Neural cell (in vitro differentiated cells): ENCODE results near the gene MICALL1. TPM values are rescaled to one million over a fixed set of nuclear protein-coding genes. Genes with fewer than 3 reads are reported as not detected.

ENCODE experiments used
- H2AFZ ChIP-seq: fragments of 200-600, 300-800 bp; sonication (generic), shearing (Covaris generic); 2 replicates; pipeline ENCODE4 v1.6.0; 2014; ENCODE audit warnings: low read depth, mild to moderate bottlenecking, antibody characterized with exemption, low read length, moderate library complexity
- H3F3A ChIP-seq: fragments of 200-600 bp; shearing (Covaris generic); 2 replicates; pipeline ENCODE4 v1.6.1; 2016; ENCODE audit warnings: mild to moderate bottlenecking, moderate library complexity, mixed read lengths, antibody characterized with exemption, low read length; ENCODE audit not compliant: insufficient read depth, poor library complexity, severe bottlenecking
- H3K27ac ChIP-seq: fragments of 200-600, 300-800 bp; sonication (generic), shearing (Covaris generic); 2 replicates; pipeline ENCODE4 v1.5.1; 2014; ENCODE audit warnings: mild to moderate bottlenecking, low read length, moderate library complexity
- H3K27me3 ChIP-seq: fragments of 300-800, 200-600 bp; sonication (generic), shearing (Covaris generic); 2 replicates; pipeline ENCODE4 v1.6.0; 2014; ENCODE audit warnings: mild to moderate bottlenecking, low read depth, low read length, moderate library complexity; ENCODE audit not compliant: insufficient read depth
- H3K36me3 ChIP-seq: fragments of 300-800, 200-600 bp; sonication (generic), shearing (Covaris generic); 2 replicates; pipeline ENCODE4 v1.5.1; 2014; ENCODE audit warnings: mild to moderate bottlenecking, antibody characterized with exemption, low read length, moderate library complexity; ENCODE audit not compliant: insufficient read depth
- H3K4me2 ChIP-seq: fragments of 300-800, 200-600 bp; sonication (generic), shearing (Covaris generic); 2 replicates; pipeline ENCODE4 v1.6.0; 2014; ENCODE audit warnings: mild to moderate bottlenecking, low read length
- H3K4me3 ChIP-seq: fragments of 300-800, 200-600 bp; sonication (generic), shearing (Covaris generic); 2 replicates; pipeline ENCODE4 v1.5.1; 2014; ENCODE audit warnings: mild to moderate bottlenecking, low read length, moderate library complexity
- H3K79me2 ChIP-seq: fragments of 200-600 bp; shearing (Covaris generic); replicated peaks from 2 replicates; pipeline ENCODE4 v1.6.0; 2014; ENCODE audit warnings: mild to moderate bottlenecking, low read length, moderate library complexity; ENCODE audit not compliant: insufficient read depth
- H3K9ac ChIP-seq: fragments of 300-800, 200-600 bp; sonication (generic), shearing (Covaris generic); 2 replicates; pipeline ENCODE4 v1.6.1; 2016; ENCODE audit warnings: mild to moderate bottlenecking, low read length, mixed read lengths
- H3K9me2 ChIP-seq: fragments of 200-600 bp; shearing (Covaris generic); 2 replicates; pipeline ENCODE4 v1.6.1; 2016; ENCODE audit warnings: mild to moderate bottlenecking, low read length, mixed read lengths; ENCODE audit not compliant: insufficient read depth
- H3K9me3 ChIP-seq: fragments of 200-600, 300-800 bp; sonication (generic), shearing (Covaris generic); 2 replicates; pipeline ENCODE4 v1.6.1; 2016; ENCODE audit warnings: mild to moderate bottlenecking, mixed run types, low read length, moderate library complexity, mixed read lengths
- H4K20me1 ChIP-seq: fragments of 200-600 bp; shearing (Covaris generic); 2 replicates; pipeline ENCODE4 v1.6.1; 2016; ENCODE audit warnings: mild to moderate bottlenecking, mixed run types; ENCODE audit not compliant: insufficient read depth
- CTCF ChIP-seq: fragments of 450-650 bp; IDR thresholded peaks from 2 replicates; pipeline ENCODE4 v1.5.1; 2014; ENCODE audit warnings: antibody characterized with exemption, mild to moderate bottlenecking, moderate library complexity; ENCODE audit not compliant: poor library complexity, severe bottlenecking
- EP300 ChIP-seq: fragments of 450-650 bp; conservative IDR thresholded peaks from 2 replicates; pipeline ENCODE4 v1.6.1; 2014; ENCODE audit warnings: antibody characterized with exemption, mild to moderate bottlenecking, moderate library complexity; ENCODE audit not compliant: poor library complexity, severe bottlenecking
- EZH2 ChIP-seq: fragments of 200-600, 300-800 bp; shearing (Covaris generic), sonication (generic); IDR thresholded peaks from 2 replicates; pipeline ENCODE4 v1.6.1; 2014; ENCODE audit warnings: antibody characterized with exemption, low read length, borderline replicate concordance, mild to moderate bottlenecking; ENCODE audit not compliant: insufficient read depth, poor library complexity, severe bottlenecking
- MXI1 ChIP-seq: fragments of 450-650 bp; conservative IDR thresholded peaks from 2 replicates; pipeline ENCODE4 v1.6.1; 2014; ENCODE audit warnings: antibody characterized with exemption, mild to moderate bottlenecking; ENCODE audit not compliant: poor library complexity, severe bottlenecking
- POLR2AphosphoS5 ChIP-seq: IDR thresholded peaks from 2 replicates; pipeline ENCODE4 v1.6.1; 2012
- RAD21 ChIP-seq: fragments of 450-650 bp; conservative IDR thresholded peaks from 2 replicates; pipeline ENCODE4 v1.6.1; 2014; ENCODE audit warnings: antibody characterized with exemption, mild to moderate bottlenecking, moderate library complexity
- REST ChIP-seq: IDR thresholded peaks from 2 replicates; pipeline ENCODE4 v1.6.1; 2012; ENCODE audit warnings: borderline replicate concordance
- SMC3 ChIP-seq: fragments of 450-650 bp; conservative IDR thresholded peaks from 2 replicates; pipeline ENCODE4 v1.6.1; 2014; ENCODE audit warnings: antibody characterized with exemption, mild to moderate bottlenecking, moderate library complexity; ENCODE audit not compliant: poor library complexity
- TAF1 ChIP-seq: IDR thresholded peaks from 2 replicates; pipeline ENCODE4 v1.6.1; 2012; ENCODE audit warnings: low read depth
- polyA plus RNA-seq: library from polyadenylated mRNA; depleted of rRNA; stranded (reverse); fragments of >200 nt; gene quantifications from 2 replicates; pipeline ENCODE4 v1.2.3, GENCODE V29; 2014

MICALL1 gene
- polyA plus RNA-seq, 1 donor from 2014 or later, result 11.4 TPM

DNA sequence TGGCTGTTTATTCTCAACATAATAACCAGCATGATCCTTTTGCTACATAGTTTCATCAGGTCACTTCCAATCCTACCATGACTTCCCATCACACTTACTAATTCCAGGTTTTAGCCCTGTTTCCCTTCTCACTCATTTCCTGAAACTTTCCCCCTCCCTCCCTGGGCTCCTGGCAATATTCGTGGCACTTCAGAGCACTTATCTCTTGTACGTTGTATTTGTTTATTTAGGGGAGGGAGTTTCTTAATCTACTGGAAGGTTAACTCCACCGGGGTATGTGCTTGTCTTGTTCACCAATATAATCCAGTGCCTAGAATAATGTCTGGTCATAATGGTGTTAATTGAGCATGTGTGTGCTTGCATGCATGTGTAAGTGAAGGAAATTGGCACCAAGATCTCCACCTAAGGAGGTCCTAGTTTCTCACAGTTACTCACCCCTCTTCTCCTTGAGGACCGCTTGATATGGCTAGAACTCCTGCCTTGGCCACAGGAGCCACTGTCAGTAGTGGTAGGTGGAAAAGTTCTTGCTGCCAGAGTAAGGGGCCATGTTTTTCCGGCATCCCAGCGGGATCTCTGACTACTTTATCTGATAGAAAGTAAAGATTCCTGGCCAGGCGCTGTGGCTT lies 45.2 kb upstream of the MICALL1 start:
- H3K9ac ChIP-seq, result no peak overlapping the region
- H3K27me3 ChIP-seq, result no peaks in the 10 kb centered on the region
- TF ChIP-seq EZH2, result no peak
- TF ChIP-seq CTCF, result no peak
- no peak for TF ChIP-seq TAF1
- no peak for TF ChIP-seq REST
- no peak for TF ChIP-seq POLR2AphosphoS5
- no peak for TF ChIP-seq EP300
- TF ChIP-seq MXI1, result no peak
- no peak for TF ChIP-seq RAD21
- TF ChIP-seq SMC3, result no peak
- H3K79me2 ChIP-seq, result no peaks in the 10 kb centered on the region
- no peaks in the 10 kb centered on the region for H3F3A ChIP-seq
- no peak overlapping the region for H2AFZ ChIP-seq
- no peaks in the 10 kb centered on the region for H3K9me2 ChIP-seq
- H3K9me3 ChIP-seq, result no peaks in the 10 kb centered on the region
- H3K27ac ChIP-seq, result no peak overlapping the region
- H3K4me2 ChIP-seq, result no peak overlapping the region
- H3K4me3 ChIP-seq, result no peak overlapping the region
- no peaks in the 10 kb centered on the region for H4K20me1 ChIP-seq
- no peaks in the 10 kb centered on the region for H3K36me3 ChIP-seq

DNA sequence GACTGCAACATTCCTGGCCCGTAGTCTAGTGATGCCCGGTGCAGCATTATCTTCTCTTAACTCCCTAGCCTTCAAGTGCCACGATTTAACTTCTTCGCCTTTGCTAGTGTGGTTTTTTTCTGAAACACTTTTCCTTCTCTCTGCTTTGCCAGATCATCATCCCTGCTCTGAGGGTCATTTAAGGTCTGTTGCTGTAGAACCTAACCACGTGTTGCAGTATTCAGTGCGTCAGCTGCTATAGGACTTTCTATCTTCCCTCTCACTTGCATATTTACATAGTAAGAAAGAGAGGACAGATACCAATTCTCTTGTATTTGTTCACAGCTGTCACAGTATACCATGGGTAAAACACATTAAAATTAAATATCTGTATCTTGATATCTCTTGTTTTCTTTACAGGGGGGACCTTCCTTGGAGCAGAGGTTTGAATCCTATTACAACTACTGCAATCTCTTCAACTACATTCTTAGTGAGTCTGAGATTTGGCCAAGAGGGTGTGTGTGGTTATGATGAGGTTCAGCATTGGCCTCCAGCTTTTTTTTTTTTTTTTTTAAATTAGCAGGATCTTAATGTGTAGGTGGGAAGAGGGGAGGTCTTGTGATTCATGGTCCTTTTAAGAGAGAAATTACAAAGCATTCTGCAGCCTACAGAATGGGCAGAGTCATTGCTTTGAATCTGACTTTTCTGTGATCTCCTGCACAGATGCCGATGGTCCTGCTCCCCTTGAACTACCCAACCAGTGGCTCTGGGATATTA lies 43.3 kb upstream of the MICALL1 start:
- Histone ChIP-seq H3K36me3 (no peaks in the 10 kb centered on the region), H3K9me2 (no peaks in the 10 kb centered on the region), H3K27ac (no peak overlapping the region), H3K9ac (no peak overlapping the region), H3K4me2 (no peak overlapping the region), H3K4me3 (no peak overlapping the region), H3K9me3 (no peaks in the 10 kb centered on the region), H3K27me3 (no peaks in the 10 kb centered on the region), H4K20me1 (no peaks in the 10 kb centered on the region), H3K79me2 (no peaks in the 10 kb centered on the region), H3F3A (no peaks in the 10 kb centered on the region), H2AFZ (no peak overlapping the region)
- no peak for TF ChIP-seq SMC3
- no peak for TF ChIP-seq TAF1
- TF ChIP-seq RAD21, result no peak
- TF ChIP-seq EZH2, result no peak
- no peak for TF ChIP-seq POLR2AphosphoS5
- no peak for TF ChIP-seq EP300
